ENCODE results near the gene FMN2.

DNA sequence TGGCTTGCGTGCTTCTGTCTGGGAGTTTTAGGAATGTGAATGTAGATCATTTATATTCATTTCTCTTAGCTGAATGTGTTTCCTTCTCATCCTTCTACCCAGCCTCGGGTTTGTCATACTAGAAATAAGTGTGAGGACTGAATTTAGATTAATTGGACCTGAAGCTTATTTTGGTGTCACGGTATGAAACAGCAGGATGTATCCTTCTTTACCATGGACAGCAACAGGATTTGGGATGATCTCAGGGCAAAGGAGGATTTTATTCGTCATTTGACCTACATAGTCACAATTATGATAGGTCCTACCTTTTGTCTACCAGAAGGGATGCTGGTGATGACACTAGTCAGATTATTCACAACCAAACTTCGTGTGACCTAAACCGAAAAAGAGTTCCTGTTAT, 127.4 kb downstream of the FMN2 start:
- TF ChIP-seq, protein P1, sequence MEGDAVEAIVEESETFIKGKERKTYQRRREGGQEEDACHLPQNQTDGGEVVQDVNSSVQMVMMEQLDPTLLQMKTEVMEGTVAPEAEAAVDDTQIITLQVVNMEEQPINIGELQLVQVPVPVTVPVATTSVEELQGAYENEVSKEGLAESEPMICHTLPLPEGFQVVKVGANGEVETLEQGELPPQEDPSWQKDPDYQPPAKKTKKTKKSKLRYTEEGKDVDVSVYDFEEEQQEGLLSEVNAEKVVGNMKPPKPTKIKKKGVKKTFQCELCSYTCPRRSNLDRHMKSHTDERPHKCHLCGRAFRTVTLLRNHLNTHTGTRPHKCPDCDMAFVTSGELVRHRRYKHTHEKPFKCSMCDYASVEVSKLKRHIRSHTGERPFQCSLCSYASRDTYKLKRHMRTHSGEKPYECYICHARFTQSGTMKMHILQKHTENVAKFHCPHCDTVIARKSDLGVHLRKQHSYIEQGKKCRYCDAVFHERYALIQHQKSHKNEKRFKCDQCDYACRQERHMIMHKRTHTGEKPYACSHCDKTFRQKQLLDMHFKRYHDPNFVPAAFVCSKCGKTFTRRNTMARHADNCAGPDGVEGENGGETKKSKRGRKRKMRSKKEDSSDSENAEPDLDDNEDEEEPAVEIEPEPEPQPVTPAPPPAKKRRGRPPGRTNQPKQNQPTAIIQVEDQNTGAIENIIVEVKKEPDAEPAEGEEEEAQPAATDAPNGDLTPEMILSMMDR (IDR thresholded peaks at IDR 0.05) = no peak
- no peak for TF ChIP-seq POLR2A (IDR thresholded peaks at IDR 0.05)

Measured in Peyer's patch (tissue), 4 donors.